ENCODE results near the gene PRR19. TPM values are rescaled to one million over a fixed set of nuclear protein-coding genes. Genes with fewer than 3 reads are reported as not detected.

Gene PRR19
- total RNA-seq, 1 experiment from 2014 or later, result 3.6 TPM

DNA sequence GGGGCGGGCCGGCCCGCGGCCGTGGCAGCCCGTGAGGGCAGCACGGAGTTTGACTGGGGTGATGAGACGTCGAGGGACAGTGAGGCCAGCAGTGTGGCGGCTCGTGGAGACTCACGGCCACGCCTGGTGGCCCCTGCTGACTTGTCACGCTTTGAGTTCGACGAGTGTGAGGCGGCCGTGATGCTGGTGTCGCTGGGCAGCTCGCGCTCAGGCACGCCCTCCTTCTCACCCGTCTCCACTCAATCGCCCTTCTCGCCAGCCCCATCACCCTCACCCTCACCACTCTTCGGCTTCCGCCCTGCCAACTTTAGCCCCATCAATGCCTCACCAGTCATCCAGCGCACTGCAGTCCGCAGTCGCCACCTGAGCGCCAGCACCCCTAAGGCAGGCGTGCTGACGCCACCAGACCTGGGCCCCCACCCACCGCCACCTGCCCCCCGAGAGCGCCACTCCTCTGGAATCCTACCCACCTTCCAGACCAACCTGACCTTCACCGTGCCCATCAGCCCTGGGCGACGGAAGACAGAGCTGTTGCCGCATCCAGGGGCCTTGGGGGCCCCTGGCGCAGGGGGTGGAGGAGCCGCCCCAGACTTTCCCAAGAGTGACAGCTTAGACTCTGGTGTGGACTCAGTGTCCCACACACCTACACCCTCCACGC lies 28.4 kb upstream of the PRR19 start:
- H3K27me3 ChIP-seq (replicated peaks; ENCODE audit: insufficient read depth, low read depth, low read length, poor library complexity), result no peaks in the 10 kb centered on the region
- POLR2A ChIA-PET (ENCODE audit: low non-redundant PET), result no interaction called here
- BruUV-seq (replicated peaks), result no TSS peak
- intact Hi-C loops (cut with micrococcal nuclease; ENCODE audit: unreplicated experiment), result no loop called here
- peaks cover 8% of the 10 kb centered on the region for H3K36me3 ChIP-seq (ENCODE audit: insufficient read depth, low read length, poor library complexity, severe bottlenecking)
- CTCF ChIA-PET, result no interaction called here
- H3K9me3 ChIP-seq (ENCODE audit: low read depth, low read length, poor library complexity, severe bottlenecking), result no peaks in the 10 kb centered on the region
- TF ChIP-seq EZH2 (IDR thresholded peaks at IDR 0.05; ENCODE audit: borderline replicate concordance, low read depth, low read length, poor library complexity, severe bottlenecking) (no peak), CTCF (conservative IDR thresholded peaks at IDR 0.05; ENCODE audit: low read depth, low read length) (no peak)
- no peak overlapping the region for H3K27ac ChIP-seq (ENCODE audit: low read depth, low read length, poor library complexity, severe bottlenecking)
- H3K4me1 ChIP-seq (ENCODE audit: insufficient read depth, low read length, poor library complexity, severe bottlenecking), result peaks cover 22% of the 10 kb centered on the region
- H3K4me3 ChIP-seq (ENCODE audit: low read depth, low read length, poor library complexity, severe bottlenecking), result no peak overlapping the region
- no peak for DNase-seq (ENCODE audit: low spot score)

- POLR2A ChIA-PET (ENCODE audit: low non-redundant PET), result no interaction called here
- CTCF ChIA-PET, result no interaction called here
Measured at GRCh38 chr19:42274065-42274682, 27.8 kb upstream of the PRR19 start.

GRCh38 chr19:42275103-42275502 lies 26.8 kb upstream of the PRR19 start:
- intact Hi-C loops (cut with micrococcal nuclease; ENCODE audit: unreplicated experiment), result no loop called here
- ChIA-PET CTCF (no interaction called here), POLR2A (ENCODE audit: low non-redundant PET) (no interaction called here)
- no peak for TF ChIP-seq CTCF (conservative IDR thresholded peaks at IDR 0.05; ENCODE audit: low read depth, low read length)
- Histone ChIP-seq H3K9me3 (ENCODE audit: low read depth, low read length, poor library complexity, severe bottlenecking) (no peaks in the 10 kb centered on the region), H3K4me3 (ENCODE audit: low read depth, low read length, poor library complexity, severe bottlenecking) (no peak overlapping the region), H3K27ac (ENCODE audit: low read depth, low read length, poor library complexity, severe bottlenecking) (peak overlapping the region; percentile 34), H3K4me1 (ENCODE audit: insufficient read depth, low read length, poor library complexity, severe bottlenecking) (peaks cover 26% of the 10 kb centered on the region), H3K36me3 (ENCODE audit: insufficient read depth, low read length, poor library complexity, severe bottlenecking) (peaks cover 8% of the 10 kb centered on the region), H3K27me3 (replicated peaks; ENCODE audit: insufficient read depth, low read depth, low read length, poor library complexity) (no peaks in the 10 kb centered on the region)
- BruUV-seq (replicated peaks), result no TSS peak
- no peak for DNase-seq (ENCODE audit: low spot score)

More at GRCh38 chr19:42274065-42274682, 27.8 kb upstream of the PRR19 start:
- Histone ChIP-seq H3K4me3 (ENCODE audit: low read depth, low read length, poor library complexity, severe bottlenecking) (no peak overlapping the region), H3K36me3 (ENCODE audit: insufficient read depth, low read length, poor library complexity, severe bottlenecking) (peaks cover 8% of the 10 kb centered on the region), H3K9me3 (ENCODE audit: low read depth, low read length, poor library complexity, severe bottlenecking) (no peaks in the 10 kb centered on the region), H3K27me3 (replicated peaks; ENCODE audit: insufficient read depth, low read depth, low read length, poor library complexity) (no peaks in the 10 kb centered on the region), H3K4me1 (ENCODE audit: insufficient read depth, low read length, poor library complexity, severe bottlenecking) (peaks cover 27% of the 10 kb centered on the region), H3K27ac (ENCODE audit: low read depth, low read length, poor library complexity, severe bottlenecking) (no peak overlapping the region)
- TF ChIP-seq CTCF (conservative IDR thresholded peaks at IDR 0.05; ENCODE audit: low read depth, low read length) (no peak), EZH2 (IDR thresholded peaks at IDR 0.05; ENCODE audit: borderline replicate concordance, low read depth, low read length, poor library complexity, severe bottlenecking) (no peak)
- intact Hi-C loops (cut with micrococcal nuclease; ENCODE audit: unreplicated experiment), result no loop called here
- no peak for DNase-seq (ENCODE audit: low spot score)
- no TSS peak for BruUV-seq (replicated peaks)
